TTC549 (cell line): ENCODE data around the gene DHX35.

Experiments
- FAIRE-seq: peaks from 2 replicates; lab custom pipeline; 2012; peaks lifted over from hg19 to GRCh38; lab: Jason Lieb, UNC

Gene DHX35

GRCh38 chr20:39066471-39067242 lies 104.5 kb downstream of the DHX35 start:
- no peak for FAIRE-seq

- FAIRE-seq: no peak
Measured at GRCh38 chr20:39067526-39068216, 105.5 kb downstream of the DHX35 start.

GRCh38 chr20:39069976-39070375 lies 107.8 kb downstream of the DHX35 start:
- FAIRE-seq: no peak

GRCh38 chr20:39070484-39071231 lies 108.5 kb downstream of the DHX35 start:
- no peak for FAIRE-seq

GRCh38 chr20:39072132-39072531 lies 110.0 kb downstream of the DHX35 start:
- no peak for FAIRE-seq

GRCh38 chr20:39072653-39073052 lies 110.5 kb downstream of the DHX35 start:
- FAIRE-seq: no peak

- FAIRE-seq: no peak
Measured at GRCh38 chr20:39075731-39076130, 113.6 kb downstream of the DHX35 start.

- FAIRE-seq: no peak
Measured at GRCh38 chr20:39076958-39077357, 114.8 kb downstream of the DHX35 start.

- no peak for FAIRE-seq
Measured at GRCh38 chr20:39080326-39080725, 118.2 kb downstream of the DHX35 start.

GRCh38 chr20:39081255-39081654 lies 119.1 kb downstream of the DHX35 start:
- FAIRE-seq: peak; percentile 34

- no peak for FAIRE-seq
Measured at GRCh38 chr20:39082622-39083398, 120.7 kb downstream of the DHX35 start.

GRCh38 chr20:39083761-39084160 lies 121.6 kb downstream of the DHX35 start:
- FAIRE-seq: no peak

GRCh38 chr20:39089029-39089428 lies 126.9 kb downstream of the DHX35 start:
- FAIRE-seq: no peak
